ENCODE data around the gene RPRD1B.

The RPRD1B gene

DNA sequence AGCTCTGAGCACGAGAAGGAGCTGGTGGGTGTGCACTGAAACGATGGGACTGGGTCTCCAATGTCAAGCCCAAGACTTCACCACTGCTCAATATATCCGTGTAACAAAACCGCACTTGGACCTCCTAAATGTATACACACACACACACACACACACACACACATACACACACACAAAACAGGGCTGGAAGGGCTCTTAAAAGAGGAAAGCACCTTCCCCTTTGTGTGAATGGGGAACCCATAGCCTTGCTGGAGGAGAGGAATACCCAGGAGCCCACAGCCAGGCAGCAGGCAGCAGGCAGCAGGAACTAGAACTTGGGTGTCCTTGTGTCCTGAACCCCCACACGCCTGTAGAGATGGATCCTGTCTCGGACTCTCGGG, 101.7 kb downstream of the RPRD1B start:
- DNase-seq (ENCODE audit: low read depth, low spot score), result no peak

DNA sequence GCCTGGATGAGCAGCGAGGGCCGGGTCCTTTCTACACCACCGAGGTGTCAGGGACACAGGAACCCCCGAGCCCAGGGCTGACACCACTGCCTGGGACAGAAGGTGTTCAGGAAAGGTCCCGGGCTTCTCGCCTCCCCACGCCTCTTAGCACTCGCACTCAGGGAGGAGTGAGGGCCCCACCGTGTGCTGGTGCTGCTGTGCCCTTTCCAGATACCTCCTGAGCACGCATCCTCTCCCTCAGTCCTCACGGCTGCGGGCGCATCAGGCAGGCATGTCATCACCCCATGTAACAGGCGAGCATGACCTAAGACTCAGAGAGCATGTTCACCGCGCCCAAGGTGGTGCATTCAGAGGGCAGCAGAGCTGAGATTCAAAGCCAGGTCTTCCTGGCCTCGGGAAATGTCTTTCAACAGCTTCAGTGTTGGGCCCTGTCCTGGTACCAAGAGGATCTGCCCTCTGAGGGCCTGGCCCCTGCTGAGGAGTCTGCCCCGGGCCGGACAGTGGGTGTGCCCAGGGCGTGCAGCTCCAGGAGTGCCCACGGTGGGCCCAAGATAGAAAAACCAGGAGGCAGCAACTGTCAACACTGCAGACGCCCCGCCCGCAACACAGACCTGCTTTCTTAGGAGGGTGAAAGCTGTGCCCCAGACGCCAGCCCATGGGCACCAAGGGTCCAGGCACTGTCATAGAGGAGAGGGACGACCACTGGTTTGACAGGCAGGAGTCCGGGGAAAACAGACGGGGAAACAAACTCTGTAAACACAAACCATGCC, 102.3 kb downstream of the RPRD1B start:
- DNase-seq (ENCODE audit: low read depth, low spot score), result no peak

DNA sequence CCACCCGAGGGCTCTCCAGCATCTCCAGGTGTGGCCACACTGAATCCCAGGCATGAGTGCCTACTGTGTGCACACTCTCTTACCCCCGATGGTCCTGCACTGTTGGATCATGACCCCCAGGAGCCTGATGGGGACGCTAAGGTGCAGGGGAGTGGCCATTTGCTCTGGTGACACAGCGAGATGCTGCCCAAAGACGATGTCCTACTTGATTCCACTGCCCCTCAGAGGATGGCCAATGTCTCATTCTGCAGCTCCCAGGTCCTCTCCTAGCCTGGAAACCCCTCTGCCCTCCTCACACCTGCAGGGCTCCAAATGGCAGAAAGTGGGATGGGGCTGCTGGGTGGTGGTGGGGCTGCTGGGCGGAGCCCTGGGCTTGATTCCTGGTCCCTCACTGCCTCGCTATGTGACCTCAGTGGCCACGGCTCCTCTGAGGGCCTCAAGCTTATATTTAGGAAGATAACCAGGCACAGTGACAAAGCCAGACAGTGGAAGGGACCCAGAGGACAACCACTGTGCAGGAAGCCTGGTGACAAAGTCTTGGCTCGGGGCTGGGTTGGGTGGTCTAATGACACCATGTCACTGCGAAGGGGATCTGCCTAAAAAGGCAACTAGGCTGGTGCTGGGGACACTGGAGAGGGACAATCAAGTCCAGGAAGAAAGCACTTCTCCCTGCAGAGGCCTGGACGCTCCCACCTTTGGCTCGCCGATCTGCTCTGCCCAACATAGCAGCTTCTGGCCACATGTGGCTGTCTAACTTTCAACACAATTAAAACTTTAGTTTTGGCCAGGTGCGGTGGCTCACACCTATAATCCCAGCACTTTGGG, 103.1 kb downstream of the RPRD1B start:
- no peak for DNase-seq (ENCODE audit: low read depth, low spot score)

DNA sequence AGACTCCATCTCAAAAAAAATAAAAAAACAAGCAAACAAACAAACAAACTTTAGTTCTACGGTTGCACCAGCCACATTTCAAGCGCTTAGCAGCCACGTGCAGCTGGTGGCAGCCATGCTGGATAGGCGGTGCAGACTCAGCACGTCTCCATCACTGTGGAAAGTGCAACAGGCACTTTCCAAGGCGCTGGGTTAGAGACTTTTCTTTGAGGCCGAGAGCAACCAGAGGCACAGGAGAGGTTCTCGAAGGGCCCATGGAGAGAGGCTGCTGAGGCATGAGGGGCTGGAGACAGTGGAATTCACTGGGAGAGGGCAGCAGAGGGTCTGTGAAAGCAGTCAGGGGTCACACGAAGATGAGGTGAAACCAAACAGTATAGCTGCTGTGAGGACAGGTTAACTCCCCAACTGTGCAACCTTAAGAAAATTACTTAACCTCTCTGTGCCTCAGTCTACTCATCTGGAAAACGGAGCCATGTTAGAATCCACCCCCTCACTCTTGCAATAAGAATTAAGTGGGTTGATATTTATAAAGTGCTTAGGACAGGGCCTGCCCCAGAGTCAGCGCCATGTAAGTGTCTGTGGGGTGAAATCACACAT, 104.0 kb downstream of the RPRD1B start:
- DNase-seq (ENCODE audit: low read depth, low spot score), result no peak

DNA sequence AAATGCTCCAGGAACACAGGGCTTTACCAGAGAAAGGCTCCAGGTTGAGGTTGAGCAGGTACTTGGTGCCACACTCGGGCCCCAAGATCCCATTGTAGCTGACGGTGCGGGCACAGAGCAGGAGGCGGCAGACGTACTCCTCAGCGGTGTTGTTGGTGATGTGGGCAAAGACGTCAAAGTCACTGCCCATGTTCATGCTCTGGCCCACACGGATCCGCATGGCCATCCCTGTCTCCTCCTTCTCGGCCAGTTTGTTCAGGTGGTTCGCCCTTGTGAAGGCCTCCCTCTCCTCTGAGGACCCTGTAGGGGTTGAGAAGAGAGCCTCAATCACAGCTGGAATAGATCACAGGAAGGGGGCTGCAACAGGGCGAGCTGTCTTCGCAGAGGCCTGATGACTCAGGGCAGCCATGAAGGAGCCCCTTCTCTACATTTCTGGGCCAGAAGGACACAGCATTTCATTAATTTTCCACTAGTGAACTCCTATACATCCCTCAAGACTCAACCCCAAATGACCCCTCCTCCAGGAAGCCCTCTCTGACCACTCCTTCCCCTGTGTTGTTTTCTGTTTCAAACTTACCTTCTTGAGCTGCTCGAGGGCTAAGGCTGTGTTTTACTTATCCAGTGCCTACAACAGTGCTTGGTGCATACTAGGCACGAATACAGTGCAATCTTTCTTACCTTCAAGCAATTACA, 104.7 kb downstream of the RPRD1B start:
- no peak for DNase-seq (ENCODE audit: low read depth, low spot score)

DNA sequence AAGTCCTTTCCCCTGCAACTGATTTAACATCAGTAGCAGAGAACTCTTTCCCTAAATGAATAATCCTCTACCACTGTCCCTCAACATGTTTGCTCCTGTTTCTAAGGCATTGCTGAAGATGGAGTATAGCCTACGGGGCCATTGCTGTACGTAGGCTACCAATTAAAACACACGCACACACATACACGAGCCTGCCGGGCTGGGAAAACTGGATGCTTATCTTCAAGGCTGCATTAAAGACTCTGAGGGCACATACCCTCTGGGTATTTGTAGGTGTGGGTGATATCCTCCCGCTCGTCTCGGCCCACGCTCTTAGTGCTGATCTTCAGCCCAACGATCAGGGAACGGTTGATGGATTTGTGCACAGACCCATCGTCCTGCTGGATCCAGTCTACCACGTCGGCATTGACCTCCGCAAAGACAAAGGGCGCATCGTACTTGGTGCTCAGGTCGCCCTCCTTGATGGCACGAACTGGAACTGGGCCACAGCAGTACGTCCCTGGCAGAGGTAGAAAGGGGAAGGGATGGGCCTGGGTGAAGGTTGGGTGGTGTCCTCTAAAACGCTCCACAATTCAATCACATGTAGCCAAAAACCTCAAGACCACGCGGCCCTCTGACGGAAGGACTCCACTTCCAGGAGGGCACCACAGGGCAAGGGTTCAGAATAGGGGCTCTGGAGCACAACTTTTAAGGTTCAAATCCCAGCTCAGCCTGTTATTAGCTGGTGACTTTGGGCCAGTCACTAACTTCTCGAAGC, 105.8 kb downstream of the RPRD1B start:
- no peak for DNase-seq (ENCODE audit: low read depth, low spot score)

DNA sequence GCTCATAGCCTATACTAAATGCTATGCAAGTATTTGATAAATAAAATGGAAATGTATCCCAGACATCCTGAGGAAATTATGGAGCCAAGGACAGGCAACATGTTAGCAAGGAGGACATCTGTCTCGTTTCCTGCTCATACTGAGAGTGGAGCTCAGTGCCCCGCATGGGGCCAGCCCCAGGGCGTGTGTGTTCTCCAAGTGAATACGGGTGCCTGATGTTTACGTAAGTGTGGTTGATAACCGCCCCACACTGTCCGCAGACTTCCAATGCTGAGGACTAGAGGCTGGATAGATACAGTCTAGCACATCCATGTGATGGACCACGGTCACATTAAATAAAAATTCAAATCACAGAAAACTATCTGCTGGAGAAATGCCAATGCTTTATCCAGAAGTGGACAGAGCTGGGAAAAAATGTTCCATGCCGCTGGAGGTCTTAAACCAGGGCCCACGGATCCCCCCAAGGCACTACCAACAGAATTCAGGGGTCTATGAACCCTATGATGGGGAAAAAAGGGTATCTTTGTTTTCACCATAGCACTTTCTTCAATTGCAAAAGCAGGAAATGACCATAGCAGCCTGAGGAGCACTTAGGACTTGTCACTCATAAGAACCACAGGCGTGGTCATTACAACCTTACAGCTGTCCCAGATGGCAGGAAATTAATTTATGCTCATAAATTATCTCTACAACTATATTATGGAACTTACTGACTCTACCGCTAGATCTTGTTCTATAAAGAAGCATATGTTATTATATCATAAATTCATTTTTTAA, 106.6 kb downstream of the RPRD1B start:
- DNase-seq (ENCODE audit: low read depth, low spot score), result no peak

DNA sequence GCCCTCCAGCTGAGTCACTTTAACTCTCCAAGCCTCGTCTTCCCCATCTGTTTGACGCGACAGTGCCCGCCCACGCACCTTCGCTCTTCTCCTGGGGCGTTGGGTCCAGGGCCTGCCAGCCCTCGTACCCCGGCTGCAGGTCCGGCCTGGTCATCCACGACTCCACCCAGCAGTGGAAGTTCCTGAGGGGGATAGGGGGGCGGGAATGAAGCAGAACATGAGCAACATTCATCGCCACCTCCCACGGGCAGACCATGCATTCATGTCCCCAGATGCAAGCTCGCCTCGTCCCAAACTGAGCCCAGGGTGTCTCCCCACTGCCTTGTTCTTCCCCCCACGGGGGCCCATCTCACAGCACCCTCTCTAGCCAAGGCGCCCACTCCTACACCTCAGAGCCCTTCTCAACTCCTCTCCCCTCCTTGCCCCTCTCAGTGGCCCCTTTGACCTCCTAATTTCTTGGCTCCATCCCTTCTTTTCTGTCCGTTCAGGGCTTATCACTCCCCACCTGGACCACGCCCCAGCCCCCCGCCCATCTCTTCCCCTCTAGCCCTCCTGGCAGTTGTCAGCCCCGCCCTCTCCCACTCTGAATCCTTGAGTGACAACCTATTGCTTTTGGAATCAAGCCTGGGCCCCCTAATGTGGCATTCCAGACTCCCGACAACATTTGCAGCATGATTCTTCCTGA, 107.8 kb downstream of the RPRD1B start:
- DNase-seq (ENCODE audit: low read depth, low spot score), result no peak

Measured in activated CD4-positive, CD25-positive, alpha-beta regulatory T cell treated with anti-CD3 and anti-CD28 coated beads, Interleukin-2, amount 50 U/mL, for 16 hours (primary cell).